GM12878 (cell line): ENCODE results near the gene NOC2L. TPM values are rescaled to one million over a fixed set of nuclear protein-coding genes. Genes with fewer than 3 reads are reported as not detected.

Source experiments
- ATAC-seq: fragments of 200-7000 bp; cut with Tn5 transposase; 3 replicates; pipeline ENCODE4 v1.9.1; 2020; ENCODE audit warnings: mild to moderate bottlenecking, moderate library complexity
- BruUV-seq: library from RNA; stranded (reverse); fragments of 400-500 nt; replicated peaks from 2 replicates; lab custom pipeline; 2021; lab: Mats Ljungman, UMichigan
- CTCF ChIA-PET: fragments of 300-600 bp; sonication (Branson Sonifier 250); formaldehyde crosslinking; extraction: SDS; loops from one replicate; lab custom pipeline; 2021; ENCODE audit warnings: inconsistent platforms; lab: Yijun Ruan, JAX
- POLR2A ChIA-PET: fragments of 350-600 bp; formaldehyde crosslinking; extraction: SDS; loops from one replicate; lab custom pipeline; 2021; ENCODE audit warnings: inconsistent platforms; lab: Charles Lee
- RAD21 ChIA-PET: fragments of 300-600 bp; sonication (Branson Sonifier 250); formaldehyde crosslinking; loops from one replicate; lab custom pipeline; 2023; ENCODE audit warnings: antibody characterized with exemption; ENCODE audit not compliant: unreplicated experiment; lab: Charles Lee
- SMC1A ChIA-PET: fragments of 300-600 bp; sonication (Branson Sonifier 250); formaldehyde crosslinking; loops from one replicate; lab custom pipeline; 2023; ENCODE audit not compliant: unreplicated experiment, uncharacterized antibody; lab: Charles Lee
- DNase-seq: peaks from one replicate; pipeline ENCODE4 v3.0.0-alpha.2; 2011; ENCODE audit warnings: low read depth, low spot score
- FAIRE-seq: peaks from 3 replicates; lab custom pipeline; 2011; peaks lifted over from hg19 to GRCh38; lab: Jason Lieb, UNC
- H2AFZ ChIP-seq: 2 replicates; pipeline ENCODE4 v1.6.0; 2011; ENCODE audit warnings: low read depth, low read length, control low read depth; ENCODE audit not compliant: control insufficient read depth
- H3K27ac ChIP-seq: 2 replicates; pipeline ENCODE4 v1.5.1; 2011; ENCODE audit warnings: control low read depth; ENCODE audit not compliant: control insufficient read depth, insufficient read depth
- H3K27me3 ChIP-seq, 2 experiments: replicated peaks in 1 of 2; 2 replicates each; pipeline versions ENCODE4 v1.6.0 to v1.6.1; 2011; ENCODE audit warnings: low read length in 1 of 2; ENCODE audit not compliant: control insufficient read depth in 2 of 2, insufficient read depth in 2 of 2
- H3K36me3 ChIP-seq, 2 experiments: 2 replicates each; pipeline ENCODE4 v1.5.1; 2011; ENCODE audit warnings: low read length in 1 of 2; ENCODE audit not compliant: control insufficient read depth in 2 of 2, insufficient read depth in 2 of 2
- H3K4me1 ChIP-seq: 2 replicates; pipeline ENCODE4 v1.6.1; 2011; ENCODE audit warnings: mild to moderate bottlenecking, low read length, moderate library complexity, mixed read lengths; ENCODE audit not compliant: control insufficient read depth, insufficient read depth
- H3K4me2 ChIP-seq: 2 replicates; pipeline ENCODE4 v1.6.0; 2011; ENCODE audit warnings: control low read depth; ENCODE audit not compliant: control insufficient read depth, insufficient read depth
- H3K4me3 ChIP-seq: fragments of 200-600 bp; sonication (generic); 2 replicates; pipeline ENCODE4 v1.5.1; 2016
- H3K79me2 ChIP-seq: 2 replicates; pipeline ENCODE4 v1.6.0; 2011; ENCODE audit warnings: low read length; ENCODE audit not compliant: control insufficient read depth, insufficient read depth
- H3K9ac ChIP-seq: 2 replicates; pipeline ENCODE4 v1.8.0; 2011; ENCODE audit warnings: low read length, control low read depth, mixed read lengths; ENCODE audit not compliant: control insufficient read depth, insufficient read depth
- H3K9me3 ChIP-seq: replicated peaks from 3 replicates; pipeline ENCODE4 v1.5.1; 2011; ENCODE audit warnings: mild to moderate bottlenecking, low read length; ENCODE audit not compliant: control insufficient read depth, insufficient read depth
- H4K20me1 ChIP-seq: 2 replicates; pipeline ENCODE4 v1.6.0; 2011; ENCODE audit not compliant: control insufficient read depth, insufficient read depth
- ESRRA ChIP-seq: IDR thresholded peaks from 2 replicates; pipeline ENCODE4 v1.6.1; 2012; ENCODE audit warnings: mild to moderate bottlenecking, low read length, improper control_type of control experiment
- JUND ChIP-seq: IDR thresholded peaks from 2 replicates; pipeline ENCODE4 v1.6.1; 2012; ENCODE audit warnings: low read depth, mild to moderate bottlenecking, low read length, improper control_type of control experiment, moderate library complexity
- NFYB ChIP-seq: IDR thresholded peaks from 2 replicates; pipeline ENCODE4 v1.6.1; 2011; ENCODE audit warnings: low read depth, mild to moderate bottlenecking, low read length, improper control_type of control experiment, moderate library complexity; ENCODE audit not compliant: insufficient read depth
- PAX8 ChIP-seq: fragments of 450-650 bp; IDR thresholded peaks from 2 replicates; pipeline ENCODE4 v1.6.1; 2017; ENCODE audit warnings: mild to moderate bottlenecking, moderate library complexity
- POLR2AphosphoS5 ChIP-seq: IDR thresholded peaks from 2 replicates; pipeline ENCODE4 v1.6.1; 2011; ENCODE audit warnings: mild to moderate bottlenecking, low read length, inconsistent platforms
- RELB ChIP-seq: fragments of 450-650 bp; IDR thresholded peaks from 2 replicates; pipeline ENCODE4 v1.6.1; 2017; ENCODE audit warnings: low read depth, mild to moderate bottlenecking, moderate library complexity
- SP1 ChIP-seq: IDR thresholded peaks from one replicate; pipeline ENCODE4 v1.6.1; 2011; ENCODE audit warnings: low read depth, low read length
- TARDBP ChIP-seq: IDR thresholded peaks from 2 replicates; pipeline ENCODE4 v1.6.1; 2016; ENCODE audit warnings: borderline replicate concordance
- ZBTB11 ChIP-seq: fragments of 450-650 bp; formaldehyde crosslinking; IDR thresholded peaks from 2 replicates; pipeline ENCODE4 v1.5.0; 2022; ENCODE audit warnings: mild to moderate bottlenecking, missing genetic modification characterization
- ZBTB40 ChIP-seq: fragments of 450-650 bp; IDR thresholded peaks from 2 replicates; pipeline ENCODE4 v1.6.1; 2016; ENCODE audit warnings: mild to moderate bottlenecking, moderate library complexity, borderline replicate concordance
- ZNF24 ChIP-seq: fragments of 450-650 bp; IDR thresholded peaks from 2 replicates; pipeline ENCODE4 v1.6.1; 2017; ENCODE audit warnings: antibody characterized with exemption, mild to moderate bottlenecking
- ZSCAN29 ChIP-seq: fragments of 450-650 bp; IDR thresholded peaks from 2 replicates; pipeline ENCODE4 v1.6.1; 2017; ENCODE audit warnings: mild to moderate bottlenecking, moderate library complexity
- ZZZ3 ChIP-seq: IDR thresholded peaks from 2 replicates; pipeline ENCODE4 v1.6.1; 2011; ENCODE audit warnings: low read depth; ENCODE audit not compliant: control insufficient read depth, insufficient read length
- WGBS: methylation state at CpG from one replicate; pipeline ENCODE4 v1.1.6; 2016; ENCODE audit warnings: low lambda C conversion rate; ENCODE audit not compliant: insufficient replicate concordance, insufficient coverage; ENCODE audit errors: missing lambda C conversion rate; 5-methylcytosine and 5-hydroxymethylcytosine counted together
- in situ Hi-C: fragments of 300-500 bp; cut with MboI; formaldehyde crosslinking; loops from 9 replicates; pipeline ENCODE4 v1.14.3; 2018; ENCODE audit warnings: mixed read lengths
- intact Hi-C: fragments of 100-400 bp; cut with micrococcal nuclease; formaldehyde crosslinking; loops from one replicate; pipeline ENCODE4 v1.14.2; 2022; ENCODE audit not compliant: unreplicated experiment
- polyA plus RNA-seq, 11 experiments: library from polyadenylated mRNA; depleted of rRNA in 4 of 11; unstranded in 6 of 11; stranded (reverse) in 5 of 11; fragments of >200 nt; fragmentation: Nextera tagmentation in 4 of 11; fragmentation: Illumina TruSeq in 1 of 11; extraction: Ambion mirVana in 4 of 11; extraction: Trizol in 1 of 11; gene quantifications; 1 replicate in 1 of 11; 2 replicates in 10 of 11; pipeline versions ENCODE4 v1.2.1 to v1.2.3, GENCODE V29; 2011 to 2016; ENCODE audit warnings: inconsistent platforms in 2 of 11, missing spikeins in 2 of 11, low read depth in 1 of 11
- total RNA-seq, 4 experiments: library from RNA; depleted of rRNA in 3 of 4; stranded (reverse); fragments of >200 nt in 3 of 4; fragmentation: Illumina TruSeq in 1 of 4; extraction: Trizol in 1 of 4; gene quantifications; 2 replicates each; pipeline versions ENCODE4 v1.2.1 to v1.2.3, GENCODE V29; 2013 to 2021

NOC2L gene
- total and polyA plus RNA-seq, 10 of the 15 experiments (the other 5 are each of a cell fraction or from before 2014, with no cell fraction given): 1.3 to 171 (median 64.3) TPM

GRCh38 chr1:971751-972506, 12.9 kb upstream of the NOC2L start:
- POLR2A ChIA-PET: no interaction called here
- RAD21 ChIA-PET: no interaction called here
- CTCF ChIA-PET: interaction anchor here (1.3 kb wide), 1 partner anchor 92 kb away, joined by 3 read pairs; no protein-coding TSS in a partner anchor
- Histone ChIP-seq H3K27me3 (no peaks in the 10 kb centered on the region), H3K27ac (no peak overlapping the region), H3K4me2 (no peak overlapping the region), H3K4me3 (no peak overlapping the region), H3K4me1 (no peaks in the 10 kb centered on the region), H3K79me2 (no peaks in the 10 kb centered on the region), H2AFZ (no peak overlapping the region), H3K9ac (no peak overlapping the region), H3K9me3 (no peaks in the 10 kb centered on the region), H3K36me3 (no peaks in the 10 kb centered on the region), H4K20me1 (no peaks in the 10 kb centered on the region)
- in situ Hi-C loops: no loop called here
- ATAC-seq (no peak), FAIRE-seq (no peak), DNase-seq (no peak)
- WGBS: 63% methylated on average over 29 of the region's 34 CpGs
- SMC1A ChIA-PET: no interaction called here
- intact Hi-C loops: no loop called here
- BruUV-seq: no TSS peak
- no peak for TF ChIP-seq ZNF24
- TF ChIP-seq TARDBP: no peak
- TF ChIP-seq POLR2AphosphoS5: no peak
- no peak for TF ChIP-seq ESRRA
- TF ChIP-seq SP1: no peak
- no peak for TF ChIP-seq NFYB
- no peak for TF ChIP-seq ZBTB40
- no peak for TF ChIP-seq ZSCAN29
- no peak for TF ChIP-seq ZZZ3
- no peak for TF ChIP-seq ZBTB11
- TF ChIP-seq JUND: no peak
- no peak for TF ChIP-seq RELB
- no peak for TF ChIP-seq PAX8
